Gastroesophageal sphincter (tissue), 4 donors: ENCODE results near the gene RSKR. TPM values are rescaled to one million over a fixed set of nuclear protein-coding genes. Genes with fewer than 3 reads are reported as not detected.

Source experiments
- ATAC-seq: fragments of 150-250 bp; one replicate; pipeline ENCODE4 v1.9.1; 2016; ENCODE audit warnings: mild to moderate bottlenecking, moderate library complexity
- H3K27ac ChIP-seq, 4 donors: fragments of 200-600 bp; sonication (generic) in 3 of 4; 1 replicate in 3 of 4; 2 replicates in 1 of 4; pipeline ENCODE4 v1.5.1; 2016 to 2019
- H3K27me3 ChIP-seq: fragments of 200-600 bp; sonication (generic); one replicate; pipeline ENCODE4 v1.5.1; 2019
- H3K36me3 ChIP-seq, 2 donors: fragments of 200-600 bp; sonication (generic); one replicate each; pipeline ENCODE4 v1.5.1; 2019; ENCODE audit warnings: control low read depth in 1 of 2
- H3K4me1 ChIP-seq, 3 donors: fragments of 200-600 bp; sonication (generic); 1 replicate in 2 of 3; 2 replicates in 1 of 3; pipeline ENCODE4 v1.5.1; 2016 to 2019; ENCODE audit warnings: control low read depth in 2 of 3
- H3K4me3 ChIP-seq, 2 donors: fragments of 200-600 bp; sonication (generic); one replicate each; pipeline ENCODE4 v1.5.1; 2019; ENCODE audit warnings: mild to moderate bottlenecking in 1 of 2, moderate library complexity in 1 of 2
- H3K9me3 ChIP-seq, 3 donors: fragments of 200-600 bp; sonication (generic); one replicate each; pipeline ENCODE4 v1.5.1; 2017 to 2019; ENCODE audit warnings: control low read depth in 2 of 3
- EP300 ChIP-seq: sonication (generic); formaldehyde crosslinking; IDR thresholded peaks from one replicate; pipeline ENCODE4 v1.6.1; 2017; ENCODE audit warnings: antibody characterized with exemption, mild to moderate bottlenecking
- POLR2A ChIP-seq, 2 donors: fragments of 450-650 bp; IDR thresholded peaks; one replicate each; pipeline ENCODE4 v1.6.1; 2017; ENCODE audit warnings: antibody characterized with exemption in 2 of 2, mild to moderate bottlenecking in 2 of 2, moderate library complexity in 1 of 2
- POLR2AphosphoS5 ChIP-seq: sonication (generic); formaldehyde crosslinking; IDR thresholded peaks from one replicate; pipeline ENCODE4 v1.6.1; 2017; ENCODE audit warnings: antibody characterized with exemption
- WGBS, 2 donors: methylation state at CpG; one replicate each; pipeline ENCODE4 v1.1.5; 2018; ENCODE audit warnings: low coverage in 1 of 2; 5-methylcytosine and 5-hydroxymethylcytosine counted together
- total RNA-seq, 4 donors: library from RNA; depleted of rRNA; stranded (reverse); fragments of >200 nt; gene quantifications; one replicate each; pipeline ENCODE4 v1.1.0, GENCODE V29; 2016
- TF ChIP-seq, protein P1 (sequence below), 4 experiments: fragments of 200-600 bp in 2 of 4; fragments of 450-650 bp in 2 of 4; sonication (generic) in 1 of 4; IDR thresholded peaks; one replicate each; pipeline ENCODE4 v1.5.1; 2017 to 2019; ENCODE audit warnings: antibody characterized with exemption in 4 of 4, mild to moderate bottlenecking in 2 of 4, moderate library complexity in 2 of 4

Gene RSKR
- total RNA-seq, 4 donors from 2014 or later: 0.59 to 8.1 (median 3.1) TPM

DNA sequence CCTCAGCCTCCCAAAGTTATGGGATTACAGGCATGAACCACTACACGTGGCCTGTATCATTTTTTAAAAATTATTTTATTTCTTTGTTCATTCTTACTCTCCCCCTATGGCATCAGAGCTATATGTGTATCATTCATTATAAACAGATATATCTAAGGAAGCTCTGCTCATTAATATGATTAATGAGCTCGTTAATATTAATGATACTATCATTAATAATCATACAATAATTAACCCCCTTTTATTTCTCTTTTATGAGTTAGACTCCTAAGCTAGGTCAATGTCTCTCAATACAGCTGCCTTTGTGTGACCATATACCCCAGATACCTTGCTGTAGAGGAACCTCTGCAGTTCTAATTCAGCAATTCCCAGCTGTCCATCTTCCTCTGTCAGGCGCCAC is 4.5 kb upstream of the RSKR start:
- 74 to 77% methylated on average over 2 to 3 of the region's 3 CpGs for WGBS, 2 donors
- H3K4me3 ChIP-seq: no peak overlapping the region
- H3K4me1 ChIP-seq: peaks cover 0 to under 1% (median 0%) of the 10 kb centered on the region in 3 donors
- no peaks in the 10 kb centered on the region for H3K9me3 ChIP-seq
- H3K27ac ChIP-seq: no peak overlapping the region
- no peaks in the 10 kb centered on the region for H3K27me3 ChIP-seq
- TF ChIP-seq POLR2AphosphoS5 (no peak), POLR2A (IDR thresholded peaks at IDR 0.05) (no peak), EP300 (no peak)
- TF ChIP-seq, protein P1, sequence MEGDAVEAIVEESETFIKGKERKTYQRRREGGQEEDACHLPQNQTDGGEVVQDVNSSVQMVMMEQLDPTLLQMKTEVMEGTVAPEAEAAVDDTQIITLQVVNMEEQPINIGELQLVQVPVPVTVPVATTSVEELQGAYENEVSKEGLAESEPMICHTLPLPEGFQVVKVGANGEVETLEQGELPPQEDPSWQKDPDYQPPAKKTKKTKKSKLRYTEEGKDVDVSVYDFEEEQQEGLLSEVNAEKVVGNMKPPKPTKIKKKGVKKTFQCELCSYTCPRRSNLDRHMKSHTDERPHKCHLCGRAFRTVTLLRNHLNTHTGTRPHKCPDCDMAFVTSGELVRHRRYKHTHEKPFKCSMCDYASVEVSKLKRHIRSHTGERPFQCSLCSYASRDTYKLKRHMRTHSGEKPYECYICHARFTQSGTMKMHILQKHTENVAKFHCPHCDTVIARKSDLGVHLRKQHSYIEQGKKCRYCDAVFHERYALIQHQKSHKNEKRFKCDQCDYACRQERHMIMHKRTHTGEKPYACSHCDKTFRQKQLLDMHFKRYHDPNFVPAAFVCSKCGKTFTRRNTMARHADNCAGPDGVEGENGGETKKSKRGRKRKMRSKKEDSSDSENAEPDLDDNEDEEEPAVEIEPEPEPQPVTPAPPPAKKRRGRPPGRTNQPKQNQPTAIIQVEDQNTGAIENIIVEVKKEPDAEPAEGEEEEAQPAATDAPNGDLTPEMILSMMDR (IDR thresholded peaks at IDR 0.05): no peak
- peaks cover 20 to 99% of the 10 kb centered on the region in 2 donors for H3K36me3 ChIP-seq
- ATAC-seq: no peak

DNA sequence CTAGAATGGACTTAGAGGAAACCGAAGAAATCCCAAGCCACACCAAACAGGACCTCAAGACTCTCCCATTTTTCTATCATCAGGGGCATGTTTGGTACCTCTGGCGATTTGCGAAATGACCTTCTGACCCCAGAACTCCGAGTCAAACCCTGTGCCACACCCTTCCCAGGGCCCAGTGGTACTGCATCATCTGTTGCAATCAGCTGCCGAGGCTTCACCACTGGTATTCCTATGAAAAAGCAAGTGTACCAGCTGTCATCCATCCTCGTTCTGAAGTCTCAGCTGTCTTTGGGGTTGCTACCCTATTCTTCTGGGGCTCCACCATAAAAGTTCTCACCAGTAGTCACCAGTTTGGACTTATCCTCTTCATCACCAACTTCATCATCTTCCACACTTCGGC is 2.3 kb upstream of the RSKR start:
- peaks cover 0 to 7% (median 0%) of the 10 kb centered on the region in 3 donors for H3K4me1 ChIP-seq
- no peak overlapping the region for H3K27ac ChIP-seq
- WGBS, 2 donors: 74 to 83% methylated on average over 6 to 7 of the region's 7 CpGs
- H3K27me3 ChIP-seq: no peaks in the 10 kb centered on the region
- no peak overlapping the region for H3K4me3 ChIP-seq
- ATAC-seq: no peak
- peaks cover 18 to 92% of the 10 kb centered on the region in 2 donors for H3K36me3 ChIP-seq
- TF ChIP-seq POLR2A (IDR thresholded peaks at IDR 0.05): no peak
- TF ChIP-seq EP300: no peak
- no peak for TF ChIP-seq POLR2AphosphoS5
- TF ChIP-seq, protein P1 (IDR thresholded peaks at IDR 0.05): no peak
- no peaks in the 10 kb centered on the region for H3K9me3 ChIP-seq

DNA sequence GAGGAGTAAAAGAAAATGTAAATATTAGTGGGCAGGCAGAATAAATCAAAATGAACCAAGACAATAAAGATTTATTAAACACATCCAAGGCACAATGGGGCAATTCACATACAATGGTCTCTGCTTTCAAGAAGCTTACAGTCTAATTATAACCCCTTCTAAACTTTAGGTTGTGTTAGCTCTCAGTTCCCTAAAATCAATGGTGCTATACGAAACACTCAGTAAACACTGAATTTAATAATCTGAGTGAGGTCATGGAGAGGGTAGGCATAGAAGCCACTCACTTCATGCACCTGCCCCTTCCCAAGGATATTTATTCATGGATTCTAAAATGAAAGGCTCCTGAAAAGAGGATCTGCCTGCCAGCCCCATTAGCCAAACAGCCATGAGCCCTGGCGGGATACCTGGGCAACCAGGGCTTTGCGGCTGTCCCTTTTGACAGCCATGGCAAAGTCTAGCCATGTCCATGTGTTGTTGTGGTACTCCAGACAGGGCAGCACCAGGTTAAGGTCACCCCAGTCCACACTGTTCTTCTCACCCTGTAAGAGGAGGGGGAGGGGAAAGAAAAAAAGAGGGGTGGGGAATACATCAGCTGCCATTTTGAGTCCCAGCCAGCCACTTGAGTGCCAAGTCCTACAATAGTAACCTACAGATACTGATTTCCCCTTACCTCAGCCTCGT is 1.4 kb upstream of the RSKR start:
- Histone ChIP-seq H3K36me3 (peaks cover 10 to 91% of the 10 kb centered on the region in 2 donors), H3K4me1 (peaks cover 0 to 7% (median 0%) of the 10 kb centered on the region in 3 donors), H3K4me3 (no peak overlapping the region), H3K27ac (no peak overlapping the region), H3K9me3 (no peaks in the 10 kb centered on the region), H3K27me3 (no peaks in the 10 kb centered on the region)
- no peak for TF ChIP-seq EP300
- TF ChIP-seq POLR2AphosphoS5: no peak
- TF ChIP-seq, protein P1 (IDR thresholded peaks at IDR 0.05): no peak
- no peak for TF ChIP-seq POLR2A (IDR thresholded peaks at IDR 0.05)
- no peak for ATAC-seq
- 82 to 88% methylated on average over 2 to 3 of the region's 4 CpGs for WGBS, 2 donors

DNA sequence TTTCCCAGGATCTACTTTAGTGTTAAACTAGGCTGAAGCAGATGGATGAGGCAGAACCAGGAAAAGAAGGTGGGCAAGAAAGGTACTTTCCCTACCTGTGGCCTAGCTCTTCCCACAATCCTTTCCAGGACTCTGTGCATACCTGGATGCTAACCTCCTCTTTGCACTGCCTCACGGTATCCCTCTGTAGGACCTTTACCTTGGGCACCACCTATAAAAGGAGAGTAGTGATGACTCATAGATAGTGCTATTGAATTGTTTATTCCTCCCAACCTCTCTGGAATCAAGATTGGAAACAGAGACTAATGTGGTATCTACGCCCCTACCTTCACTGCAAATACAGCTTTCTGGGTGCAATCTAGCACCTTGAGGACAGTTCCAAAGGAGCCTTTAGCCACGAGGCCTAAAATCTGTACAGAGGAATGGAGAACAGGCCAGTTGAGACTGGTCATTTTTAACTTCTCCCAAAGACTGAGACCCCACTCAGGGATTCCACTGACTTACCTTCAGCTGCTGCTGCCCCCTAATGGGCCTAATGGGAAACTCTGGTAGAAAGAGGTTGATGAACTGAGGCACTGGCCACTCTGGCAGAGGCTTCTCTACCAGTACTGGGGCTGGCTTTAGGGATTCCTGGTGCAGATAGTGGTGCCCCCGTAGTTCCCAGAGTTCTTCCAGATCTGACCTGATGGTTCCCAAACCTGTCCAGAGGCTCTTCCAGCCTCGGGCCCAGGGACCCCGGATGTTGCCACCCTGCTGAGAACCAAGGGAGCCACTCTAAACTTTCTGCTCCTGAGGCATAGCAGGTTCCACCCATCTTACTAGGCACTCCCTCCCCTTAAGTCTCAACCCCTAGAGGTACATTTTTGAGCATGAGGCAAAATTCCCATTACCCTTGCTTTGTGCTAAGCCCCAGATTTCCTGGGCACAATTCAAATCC is 781 bp downstream of the RSKR start:
- Histone ChIP-seq H3K9me3 (no peaks in the 10 kb centered on the region), H3K4me1 (peaks cover 0 to 7% (median 0%) of the 10 kb centered on the region in 3 donors), H3K4me3 (no peak overlapping the region), H3K36me3 (peaks cover 2 to 75% of the 10 kb centered on the region in 2 donors), H3K27ac (no peak overlapping the region), H3K27me3 (no peaks in the 10 kb centered on the region)
- WGBS, 2 donors: 65 to 79% methylated on average over 3 to 5 of the region's 6 CpGs
- TF ChIP-seq EP300: no peak
- TF ChIP-seq, protein P1 (IDR thresholded peaks at IDR 0.05): peak in 3 of 4 experiments; percentile 50 to 69 (median 53)
- ATAC-seq: peak; percentile 22
